Myocyte (in vitro differentiated cells): ENCODE results near the gene TDP2. TPM values are rescaled to one million over a fixed set of nuclear protein-coding genes. Genes with fewer than 3 reads are reported as not detected.

Source experiments
- DNase-seq: peaks from one replicate; pipeline ENCODE4 v3.0.0-alpha.2; 2012; ENCODE audit warnings: low read depth
- total RNA-seq: library from RNA; depleted of rRNA; stranded (reverse); fragments of >200 nt; gene quantifications from 2 replicates; pipeline ENCODE4 v1.2.3, GENCODE V29; 2014

TDP2 gene
- total RNA-seq, 1 donor from 2014 or later: 15.1 TPM

DNA sequence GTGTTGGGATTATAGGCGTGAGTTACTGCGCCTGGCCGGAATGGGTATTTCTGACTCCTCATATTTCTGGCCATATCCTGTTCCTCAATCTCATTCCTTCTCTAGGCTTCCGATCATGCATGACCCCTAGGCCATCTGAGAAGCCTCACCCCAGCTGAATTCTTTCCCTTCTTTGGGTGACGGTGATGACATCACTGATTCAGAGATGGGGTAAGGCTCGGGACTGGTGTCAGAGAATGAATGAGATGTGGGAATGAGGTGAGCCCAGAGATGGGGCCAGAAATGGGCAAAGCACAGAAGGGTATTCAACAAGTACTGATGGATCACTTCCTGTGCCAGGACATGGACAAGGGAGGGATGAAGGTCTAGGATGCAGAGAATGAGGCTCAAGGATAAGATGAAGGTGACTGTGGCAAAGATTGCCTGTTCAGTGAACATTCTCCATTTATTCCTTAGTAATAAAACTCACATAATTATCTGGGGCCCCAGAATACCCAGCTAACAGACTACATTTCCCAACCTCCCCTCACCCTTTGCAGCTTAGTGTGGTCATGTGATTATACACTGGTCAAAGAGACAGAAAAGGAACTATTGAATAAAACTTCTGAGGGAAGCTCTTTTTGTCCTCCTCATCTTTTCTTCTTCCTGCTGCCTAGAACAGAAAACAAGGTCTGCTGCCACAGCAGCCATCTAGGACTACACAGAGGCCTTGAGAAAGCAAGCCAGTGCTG lies 60.3 kb downstream of the TDP2 start:
- DNase-seq: no peak

DNA sequence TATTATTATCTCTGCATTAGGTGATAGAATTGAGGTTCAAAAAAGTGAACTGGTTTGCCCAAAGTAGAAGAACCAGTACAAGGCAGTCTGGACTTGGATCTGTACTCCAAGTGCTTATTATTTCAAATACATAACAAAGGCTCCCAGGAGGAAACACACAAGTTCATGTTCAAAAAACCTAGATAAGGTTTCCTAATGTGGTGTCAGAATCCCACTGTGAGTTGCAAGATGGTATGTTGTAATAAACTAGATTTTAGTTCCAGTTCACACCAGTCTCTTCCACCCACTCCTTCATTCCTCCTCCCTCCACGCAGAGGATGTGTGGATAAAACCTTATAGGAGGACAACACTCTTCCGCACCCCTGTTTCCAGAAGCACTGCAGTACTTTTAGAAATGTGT lies 63.5 kb downstream of the TDP2 start:
- DNase-seq: no peak

GRCh38 chr6:24600903-24601302 lies 65.8 kb downstream of the TDP2 start:
- DNase-seq: no peak

Other genes starting within 250 kb of the TDP2 start
- gene GPLD1, start 177.3 kb downstream of the TDP2 start, total RNA-seq: 0.19 and 0.26 TPM in 2 replicates
- gene ALDH5A1, start 171.9 kb downstream of the TDP2 start, total RNA-seq: 1.2 and 1.4 TPM in 2 replicates
- gene KIAA0319, start 20.7 kb downstream of the TDP2 start, total RNA-seq: under 0.01 and 0.08 TPM in 2 replicates
- 11.6 and 13.1 TPM in 2 replicates for gene ACOT13, start 178 bp upstream of the TDP2 start, total RNA-seq
- 120 and 146 TPM in 2 replicates for gene C6orf62, start 52.3 kb upstream of the TDP2 start, total RNA-seq
- gene GMNN, start 108.0 kb upstream of the TDP2 start, total RNA-seq: 7.5 and 12.1 TPM in 2 replicates
- gene ARMH2, start 132.0 kb upstream of the TDP2 start, total RNA-seq: not detected in 2 replicates